HEK293T (cell line): ENCODE results near the gene ITGAE.
"Not testable (repeated sequence)": the region's sequence is repeated elsewhere in the genome, so short reads cannot be mapped to it uniquely, and the experiment has no call there.

Source experiments
- CTCF ChIA-PET: fragments of 350-600 bp; formaldehyde crosslinking; extraction: SDS; loops from one replicate; lab custom pipeline; 2021; ENCODE audit warnings: antibody characterized with exemption, inconsistent platforms; lab: Yijun Ruan, JAX
- POLR2A ChIA-PET: fragments of 350-600 bp; formaldehyde crosslinking; extraction: SDS; loops from one replicate; lab custom pipeline; 2020; ENCODE audit warnings: antibody characterized with exemption, inconsistent platforms; lab: Yijun Ruan, JAX
- DNase-seq: peaks from one replicate; pipeline ENCODE4 v3.0.0; 2012; ENCODE audit warnings: mixed read lengths; ENCODE audit errors: extremely low spot score
- ARNT ChIP-seq: fragments of 450-650 bp; IDR thresholded peaks from 2 replicates; pipeline ENCODE4 v1.6.1; 2017; ENCODE audit warnings: mild to moderate bottlenecking
- BHLHE40 ChIP-seq: fragments of 450-650 bp; IDR thresholded peaks from 2 replicates; pipeline ENCODE4 v1.6.1; 2016; ENCODE audit warnings: mild to moderate bottlenecking, moderate library complexity, borderline replicate concordance
- CTBP1 ChIP-seq: fragments of 450-650 bp; IDR thresholded peaks from 2 replicates; pipeline ENCODE4 v1.6.1; 2016; ENCODE audit warnings: borderline replicate concordance
- ELF4 ChIP-seq: fragments of 450-650 bp; IDR thresholded peaks from 2 replicates; pipeline ENCODE4 v1.6.1; 2017; ENCODE audit warnings: antibody characterized with exemption
- FOXA1 ChIP-seq: fragments of 450-650 bp; IDR thresholded peaks from 2 replicates; pipeline ENCODE4 v1.6.1; 2016; ENCODE audit warnings: mild to moderate bottlenecking
- FOXK2 ChIP-seq: fragments of 450-650 bp; IDR thresholded peaks from 2 replicates; pipeline ENCODE4 v1.6.1; 2016; ENCODE audit warnings: mild to moderate bottlenecking
- FOXM1 ChIP-seq: fragments of 450-650 bp; IDR thresholded peaks from 2 replicates; pipeline ENCODE4 v1.6.1; 2017; ENCODE audit warnings: mild to moderate bottlenecking, borderline replicate concordance
- HDGF ChIP-seq: fragments of 450-650 bp; IDR thresholded peaks from 2 replicates; pipeline ENCODE4 v1.6.1; 2017; ENCODE audit warnings: antibody characterized with exemption, borderline replicate concordance
- L3MBTL2 ChIP-seq: fragments of 450-650 bp; conservative IDR thresholded peaks from 2 replicates; pipeline ENCODE4 v1.6.1; 2016; ENCODE audit warnings: mild to moderate bottlenecking
- LEF1 ChIP-seq: fragments of 450-650 bp; IDR thresholded peaks from 2 replicates; pipeline ENCODE4 v1.6.1; 2017; ENCODE audit warnings: mild to moderate bottlenecking, borderline replicate concordance
- NFRKB ChIP-seq: fragments of 450-650 bp; IDR thresholded peaks from 2 replicates; pipeline ENCODE4 v1.6.1; 2016; ENCODE audit warnings: mild to moderate bottlenecking, moderate library complexity
- PKNOX1 ChIP-seq: fragments of 450-650 bp; IDR thresholded peaks from 2 replicates; pipeline ENCODE4 v1.6.1; 2016
- SP1 ChIP-seq: fragments of 450-650 bp; IDR thresholded peaks from 2 replicates; pipeline ENCODE4 v1.6.1; 2017
- SUZ12 ChIP-seq: fragments of 450-650 bp; IDR thresholded peaks from 2 replicates; pipeline ENCODE4 v1.6.1; 2016; ENCODE audit warnings: mild to moderate bottlenecking
- TARDBP ChIP-seq: fragments of 450-650 bp; IDR thresholded peaks from 2 replicates; pipeline ENCODE4 v1.6.1; 2016
- ZNF384 ChIP-seq: fragments of 450-650 bp; IDR thresholded peaks from 2 replicates; pipeline ENCODE4 v1.6.1; 2016

The ITGAE gene

DNA sequence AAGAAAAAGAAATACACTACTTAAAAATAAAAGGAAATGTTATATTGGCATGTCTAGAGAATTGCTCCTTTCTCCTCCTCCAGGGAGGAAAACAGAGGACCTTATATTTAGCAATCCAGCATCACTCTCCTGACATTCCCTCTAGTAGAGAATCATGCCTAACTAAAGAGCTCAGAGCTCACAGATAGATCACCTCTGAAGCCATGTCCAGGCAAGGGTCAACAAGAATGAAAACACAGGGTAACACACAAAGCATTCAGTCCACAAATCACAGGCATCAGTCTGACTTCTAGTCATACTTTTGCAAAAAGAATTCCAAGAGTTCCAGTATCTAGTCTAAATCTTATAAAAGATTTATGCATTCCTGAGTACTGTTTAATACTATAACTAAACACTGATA is 81.7 kb downstream of the ITGAE start:
- CTCF ChIA-PET: no interaction called here
- no peak for DNase-seq
- no peak for TF ChIP-seq HDGF
- no peak for TF ChIP-seq SP1
- no peak for TF ChIP-seq LEF1
- TF ChIP-seq FOXM1: no peak
- POLR2A ChIA-PET: no interaction called here

DNA sequence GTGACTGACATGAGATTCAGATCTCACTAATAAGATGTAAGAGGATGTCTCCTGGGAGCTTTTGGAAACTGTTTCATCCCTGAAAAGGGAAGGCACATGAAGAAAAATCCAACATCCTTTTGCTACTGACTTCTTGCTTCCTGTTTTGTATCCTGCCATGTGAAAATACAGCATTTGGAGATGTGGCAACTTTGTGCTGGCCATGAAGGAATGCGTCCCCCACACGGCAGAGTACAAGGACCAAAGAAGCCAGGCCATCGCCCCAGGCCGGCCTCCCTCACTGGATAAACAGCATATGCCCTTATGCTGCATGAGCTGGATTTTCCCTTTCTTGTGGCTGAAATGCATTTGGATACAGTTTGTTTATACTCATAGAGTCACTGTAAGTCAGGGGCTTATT is 82.8 kb downstream of the ITGAE start:
- no peak for DNase-seq
- POLR2A ChIA-PET: no interaction called here
- CTCF ChIA-PET: no interaction called here
- TF ChIP-seq HDGF (no peak), FOXK2 (no peak), ELF4 (no peak)

- ChIA-PET POLR2A (interaction anchor here (0.9 kb wide), 1 partner anchor 8 kb away, joined by 4 read pairs; the partner anchor contains the start of gene HASPIN), CTCF (no interaction called here)
- TF ChIP-seq FOXM1: no peak
- TF ChIP-seq BHLHE40: no peak
- no peak for TF ChIP-seq FOXK2
- no peak for TF ChIP-seq SUZ12
- TF ChIP-seq L3MBTL2: no peak
- no peak for TF ChIP-seq LEF1
- TF ChIP-seq PKNOX1: no peak
- no peak for TF ChIP-seq FOXA1
- no peak for TF ChIP-seq HDGF
- no peak for TF ChIP-seq SP1
- no peak for TF ChIP-seq ELF4
- no peak for TF ChIP-seq ARNT
- no peak for TF ChIP-seq NFRKB
- TF ChIP-seq TARDBP: no peak
- no peak for TF ChIP-seq CTBP1
- TF ChIP-seq ZNF384: no peak
- no peak for DNase-seq
Measured at GRCh38 chr17:3715296-3715695, 85.7 kb downstream of the ITGAE start.

- DNase-seq: no peak
- TF ChIP-seq CTBP1: no peak
- TF ChIP-seq L3MBTL2: no peak
- no peak for TF ChIP-seq BHLHE40
- POLR2A ChIA-PET: no interaction called here
- CTCF ChIA-PET: no interaction called here
Measured at GRCh38 chr17:3712811-3713463, 88.1 kb downstream of the ITGAE start.

DNA sequence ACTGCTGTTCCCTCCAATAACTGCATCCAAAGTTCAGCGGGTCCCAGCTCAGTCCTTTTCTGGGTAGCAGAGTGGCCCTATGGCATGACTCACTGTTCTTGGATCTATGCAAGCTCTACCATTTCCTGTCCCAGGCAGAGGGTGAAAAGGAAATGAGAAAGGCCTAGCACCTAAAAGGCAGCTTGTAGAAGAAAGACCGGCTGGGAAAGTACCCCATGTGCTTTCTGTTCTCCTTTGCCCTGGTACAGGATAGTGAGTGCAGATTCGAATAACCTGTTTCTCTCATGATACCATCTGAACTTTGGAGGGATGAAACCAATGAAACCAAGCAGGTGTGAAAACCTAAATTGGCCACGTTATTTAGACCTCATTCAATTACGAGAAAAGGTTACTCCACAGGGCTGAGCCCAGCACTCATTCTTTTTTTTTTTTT is 90.0 kb downstream of the ITGAE start:
- ChIA-PET POLR2A (interaction anchor here (0.9 kb wide), 1 partner anchor 12 kb away, joined by 4 read pairs; the partner anchor contains the start of gene HASPIN), CTCF (no interaction called here)
- no peak for TF ChIP-seq SUZ12
- TF ChIP-seq FOXK2: no peak
- no peak for TF ChIP-seq HDGF
- TF ChIP-seq FOXA1: no peak
- TF ChIP-seq LEF1: no peak
- TF ChIP-seq ELF4: no peak
- no peak for TF ChIP-seq TARDBP
- no peak for TF ChIP-seq SP1
- TF ChIP-seq NFRKB: no peak
- no peak for TF ChIP-seq FOXM1
- no peak for TF ChIP-seq ZNF384
- TF ChIP-seq BHLHE40: no peak
- TF ChIP-seq CTBP1: no peak
- DNase-seq: no peak

GRCh38 chr17:3708366-3708765 is 92.6 kb downstream of the ITGAE start:
- DNase-seq: no peak
- no peak for TF ChIP-seq HDGF
- TF ChIP-seq FOXM1: no peak
- no peak for TF ChIP-seq SP1
- no peak for TF ChIP-seq BHLHE40
- no peak for TF ChIP-seq ARNT
- no peak for TF ChIP-seq ZNF384
- no peak for TF ChIP-seq CTBP1
- no peak for TF ChIP-seq LEF1
- TF ChIP-seq SUZ12: no peak
- TF ChIP-seq FOXK2: no peak
- no peak for TF ChIP-seq ELF4
- TF ChIP-seq L3MBTL2: no peak
- TF ChIP-seq PKNOX1: no peak
- TF ChIP-seq TARDBP: no peak
- TF ChIP-seq NFRKB: no peak
- no peak for TF ChIP-seq FOXA1
- POLR2A ChIA-PET: interaction anchor here (1.0 kb wide), 1 partner anchor 15 kb away, joined by 3 read pairs; the partner anchor contains the start of gene HASPIN
- CTCF ChIA-PET: no interaction called here

DNA sequence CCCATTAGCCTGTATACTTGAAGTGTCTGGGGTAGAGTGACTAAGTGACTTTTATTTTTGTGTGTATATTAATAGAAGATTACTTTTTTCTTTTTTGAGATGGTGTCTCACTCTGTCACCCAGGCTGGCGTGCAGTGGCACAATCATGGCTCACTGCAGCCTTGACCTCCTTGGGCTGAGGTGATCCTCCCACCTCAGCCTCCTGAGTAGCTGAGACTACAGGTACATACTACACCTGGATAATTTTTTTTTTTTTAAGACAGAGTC is 95.3 kb downstream of the ITGAE start:
- CTCF ChIA-PET: interaction anchor here (1.2 kb wide), 1 partner anchor 23 kb away, joined by 3 read pairs; no protein-coding TSS in a partner anchor
- DNase-seq, POLR2A ChIA-PET: not testable (repeated sequence)
